Measurements from ENCODE around the gene TNIP2. TPM values are rescaled to one million over a fixed set of nuclear protein-coding genes. Genes with fewer than 3 reads are reported as not detected.
A peak's percentile ranks its signal among the peaks of the same experiment; 100 is the strongest.

Gene TNIP2
- total and polyA plus RNA-seq, 2 donors (not counting 1 experiment from before 2014, with no cell fraction given) = 47.6 to 71.9 TPM

- WGBS (ENCODE audit: insufficient coverage) = 94% methylated on average over 12 of the region's 12 CpGs
- H3K27me3 ChIP-seq (replicated peaks in 1 of 4; ENCODE audit: control extremely low read depth in 1 of 4, control insufficient read depth in 3 of 4, insufficient read depth in 4 of 4, low read length in 3 of 4) = no peaks in the 10 kb centered on the region
- no peaks in the 10 kb centered on the region for H3K79me2 ChIP-seq (ENCODE audit: control insufficient read depth, insufficient read depth, low read length)
- ATAC-seq (ENCODE audit: low read depth) (no peak), DNase-seq (no peak)
- H4K20me1 ChIP-seq (ENCODE audit: control insufficient read depth, insufficient read depth, low read length, poor library complexity, severe bottlenecking) = no peaks in the 10 kb centered on the region
- H3K9me3 Mint-ChIP-seq (ENCODE audit: insufficient read depth) = no peaks in the 10 kb centered on the region
- H3K27me3 Mint-ChIP-seq = no peaks in the 10 kb centered on the region
- H3K4me1 ChIP-seq (ENCODE audit: control insufficient read depth in 2 of 2, insufficient read depth in 2 of 2, low read length in 2 of 2) = peaks cover 10 to 19% of the 10 kb centered on the region in 2 donors
- no peaks in the 10 kb centered on the region for H3K36me3 ChIP-seq (replicated peaks in 1 of 2; ENCODE audit: control extremely low read depth in 1 of 2, control insufficient read depth in 1 of 2, extremely low read depth in 1 of 2, insufficient read depth in 2 of 2, low read length in 1 of 2)
- CTCF ChIA-PET = interaction anchor here (0.8 kb wide), 1 partner anchor 34 kb away, joined by 5 read pairs; no protein-coding TSS in a partner anchor
- H3K4me3 Mint-ChIP-seq = no peak overlapping the region
- intact Hi-C loops (cut with micrococcal nuclease) = loop anchor here (2.0 kb wide), 2 partner anchors 35 to 87 kb away; no protein-coding TSS in a partner anchor
- peaks cover 0 to 8% (median 6%) of the 10 kb centered on the region in 3 donors for H3K9me3 ChIP-seq (ENCODE audit: control extremely low read depth in 1 of 3, control insufficient read depth in 2 of 3, insufficient read depth in 1 of 3, low read length in 2 of 3)
- POLR2A ChIA-PET = interaction anchor here (1.7 kb wide), 1 partner anchor 19 kb away, joined by 3 read pairs; no protein-coding TSS in a partner anchor
- no peak overlapping the region for H3K27ac ChIP-seq (ENCODE audit: low read length in 2 of 2)
- TF ChIP-seq CTCF (IDR thresholded peaks at IDR 0.05) (no peak), EZH2 (IDR thresholded peaks at IDR 0.05; ENCODE audit: borderline replicate concordance, insufficient read depth, low read depth, low read length, poor library complexity, severe bottlenecking) (no peak)
- H3K4me3 ChIP-seq (ENCODE audit: control extremely low read depth in 1 of 5, extremely low read depth in 1 of 5, insufficient read depth in 1 of 5, low read depth in 2 of 5, low read length in 4 of 5) = no peak overlapping the region
- no peak overlapping the region for H3K9ac ChIP-seq (ENCODE audit: low read length)
- H3K4me2 ChIP-seq (replicated peaks; ENCODE audit: low read depth, low read length, poor library complexity, severe bottlenecking) = no peak overlapping the region
- peaks cover 16% of the 10 kb centered on the region for H3K4me1 Mint-ChIP-seq
- peak overlapping the region; percentile 32 for H3K27ac Mint-ChIP-seq
- H2AFZ ChIP-seq (ENCODE audit: insufficient read depth, low read depth, low read length, poor library complexity, severe bottlenecking) = no peak overlapping the region
These were observed 9.8 kb upstream of the TNIP2 start for GRCh38 chr4:2765832-2766526.

GRCh38 chr4:2763511-2763967 is 7.4 kb upstream of the TNIP2 start:
- Mint-ChIP-seq H3K9me3 (ENCODE audit: insufficient read depth) (no peaks in the 10 kb centered on the region), H3K27me3 (no peaks in the 10 kb centered on the region), H3K4me3 (peak overlapping the region; percentile 74), H3K4me1 (peaks cover 14% of the 10 kb centered on the region), H3K27ac (peak overlapping the region; percentile 15)
- Histone ChIP-seq H3K27me3 (replicated peaks in 1 of 4; ENCODE audit: control extremely low read depth in 1 of 4, control insufficient read depth in 3 of 4, insufficient read depth in 4 of 4, low read length in 3 of 4) (no peaks in the 10 kb centered on the region), H3K36me3 (replicated peaks in 1 of 2; ENCODE audit: control extremely low read depth in 1 of 2, control insufficient read depth in 1 of 2, extremely low read depth in 1 of 2, insufficient read depth in 2 of 2, low read length in 1 of 2) (no peaks in the 10 kb centered on the region), H3K27ac (ENCODE audit: low read length in 2 of 2) (no peak overlapping the region), H3K79me2 (ENCODE audit: control insufficient read depth, insufficient read depth, low read length) (no peaks in the 10 kb centered on the region), H3K4me2 (replicated peaks; ENCODE audit: low read depth, low read length, poor library complexity, severe bottlenecking) (peak overlapping the region; percentile 93), H3K4me1 (ENCODE audit: control insufficient read depth in 2 of 2, insufficient read depth in 2 of 2, low read length in 2 of 2) (peaks cover 5 to 21% of the 10 kb centered on the region in 2 donors), H2AFZ (ENCODE audit: insufficient read depth, low read depth, low read length, poor library complexity, severe bottlenecking) (peak overlapping the region; percentile 78), H4K20me1 (ENCODE audit: control insufficient read depth, insufficient read depth, low read length, poor library complexity, severe bottlenecking) (no peaks in the 10 kb centered on the region), H3K4me3 (ENCODE audit: control extremely low read depth in 1 of 5, extremely low read depth in 1 of 5, insufficient read depth in 1 of 5, low read depth in 2 of 5, low read length in 4 of 5) (peak overlapping the region in 4 of 5 experiments; percentile 29 to 72 (median 52)), H3K9ac (ENCODE audit: low read length) (peak overlapping the region; percentile 61), H3K9me3 (ENCODE audit: control extremely low read depth in 1 of 3, control insufficient read depth in 2 of 3, insufficient read depth in 1 of 3, low read length in 2 of 3) (peaks cover 0 to 3% (median 0%) of the 10 kb centered on the region in 3 donors)
- no peak for DNase-seq
- ChIA-PET POLR2A (interaction anchor here (0.6 to 1.8 kb wide), 4 partner anchors 15 to 172 kb away, joined by 3 to 7 read pairs (median 4); no protein-coding TSS in a partner anchor), CTCF (interaction anchor here (0.6 to 2.6 kb wide), 34 partner anchors 14 to 278 kb away, joined by 3 to 19 read pairs (median 4); no protein-coding TSS in a partner anchor)
- TF ChIP-seq EZH2 (IDR thresholded peaks at IDR 0.05; ENCODE audit: borderline replicate concordance, insufficient read depth, low read depth, low read length, poor library complexity, severe bottlenecking) = no peak
- TF ChIP-seq CTCF (IDR thresholded peaks at IDR 0.05) = no peak
- intact Hi-C loops (cut with micrococcal nuclease) = no loop called here
- no peak for ATAC-seq (ENCODE audit: low read depth)
- 50% methylated on average over 23 of the region's 23 CpGs for WGBS (ENCODE audit: insufficient coverage)
